ENCODE results near the gene PDCD11. TPM values are rescaled to one million over a fixed set of nuclear protein-coding genes. Genes with fewer than 3 reads are reported as not detected.

The PDCD11 gene
- total and polyA plus RNA-seq, 2 donors (not counting 1 experiment from before 2014, with no cell fraction given), result 10.0 to 34.0 TPM

DNA sequence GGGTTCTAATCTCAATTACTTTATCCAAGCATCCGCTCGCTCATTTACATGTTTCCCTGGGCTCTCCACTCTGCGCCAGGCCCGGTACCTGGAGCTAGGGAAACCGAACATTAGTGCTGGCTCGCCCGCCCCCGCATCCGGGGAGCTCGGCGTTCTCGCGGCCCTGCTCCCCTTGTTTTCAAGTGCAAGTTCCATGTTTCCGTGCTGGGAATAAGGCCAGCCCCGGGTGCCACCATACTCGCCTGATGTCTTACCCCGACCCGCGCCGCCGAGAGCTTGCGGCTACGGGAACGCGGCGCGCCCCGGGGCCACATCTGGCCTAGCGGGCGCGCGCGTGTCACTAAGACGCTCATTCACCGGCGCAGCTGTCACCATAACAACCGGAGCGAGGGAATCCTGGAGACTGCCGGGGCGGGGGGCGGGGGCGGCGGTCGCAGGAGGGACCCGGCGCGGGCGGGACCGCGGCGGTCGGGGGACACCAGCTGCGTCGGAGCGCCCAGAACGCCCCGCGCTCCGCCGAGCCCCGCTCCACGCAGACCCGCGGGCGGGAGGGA, 97.0 kb downstream of the PDCD11 start, which contains the start of gene NEURL1:
TSS of gene NEURL1 (plus strand) at position 344 of the 554 bp plus-strand sequence. CDS start 683 bp downstream, outside the sequence.
- no peaks in the 10 kb centered on the region for H4K20me1 ChIP-seq (ENCODE audit: control insufficient read depth, extremely low read depth, insufficient read depth, low read length)
- TF ChIP-seq, protein P1, sequence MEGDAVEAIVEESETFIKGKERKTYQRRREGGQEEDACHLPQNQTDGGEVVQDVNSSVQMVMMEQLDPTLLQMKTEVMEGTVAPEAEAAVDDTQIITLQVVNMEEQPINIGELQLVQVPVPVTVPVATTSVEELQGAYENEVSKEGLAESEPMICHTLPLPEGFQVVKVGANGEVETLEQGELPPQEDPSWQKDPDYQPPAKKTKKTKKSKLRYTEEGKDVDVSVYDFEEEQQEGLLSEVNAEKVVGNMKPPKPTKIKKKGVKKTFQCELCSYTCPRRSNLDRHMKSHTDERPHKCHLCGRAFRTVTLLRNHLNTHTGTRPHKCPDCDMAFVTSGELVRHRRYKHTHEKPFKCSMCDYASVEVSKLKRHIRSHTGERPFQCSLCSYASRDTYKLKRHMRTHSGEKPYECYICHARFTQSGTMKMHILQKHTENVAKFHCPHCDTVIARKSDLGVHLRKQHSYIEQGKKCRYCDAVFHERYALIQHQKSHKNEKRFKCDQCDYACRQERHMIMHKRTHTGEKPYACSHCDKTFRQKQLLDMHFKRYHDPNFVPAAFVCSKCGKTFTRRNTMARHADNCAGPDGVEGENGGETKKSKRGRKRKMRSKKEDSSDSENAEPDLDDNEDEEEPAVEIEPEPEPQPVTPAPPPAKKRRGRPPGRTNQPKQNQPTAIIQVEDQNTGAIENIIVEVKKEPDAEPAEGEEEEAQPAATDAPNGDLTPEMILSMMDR (conservative IDR thresholded peaks at IDR 0.05 in 1 of 2, IDR thresholded peaks at IDR 0.05 in 1 of 2; ENCODE audit: low read depth in 1 of 2, low read length in 2 of 2), result no peak
- TF ChIP-seq EZH2 (IDR thresholded peaks at IDR 0.05; ENCODE audit: low read length, missing control alignments), result no peak
- no peak within 1 kb of the TSS for H2AFZ ChIP-seq (ENCODE audit: low read length)
- no peaks in the 10 kb centered on the region for H3K79me2 ChIP-seq (ENCODE audit: control insufficient read depth, insufficient read depth, low read length)
- H3K9ac ChIP-seq (ENCODE audit: insufficient read depth, low read length), result peak within 1 kb of the TSS; percentile 13
- H3K4me2 ChIP-seq (ENCODE audit: extremely low read depth, insufficient read depth, low read length), result peak within 1 kb of the TSS; percentile 76
- peak within 1 kb of the TSS in 3 of 4 experiments; percentile 10 to 47 (median 26) for H3K4me3 ChIP-seq (replicated peaks in 1 of 4; ENCODE audit: control extremely low read depth in 1 of 4, insufficient read depth in 1 of 4, low read depth in 3 of 4, low read length in 4 of 4)
- no peak within 1 kb of the TSS for H3K27ac ChIP-seq (ENCODE audit: insufficient read depth, low read length)
- peaks cover 38% of the 10 kb centered on the region for H3K27me3 ChIP-seq (ENCODE audit: control insufficient read depth, insufficient read depth, low read length)
- no peak for DNase-seq (ENCODE audit: low read depth in 2 of 2)
- H3K36me3 ChIP-seq (ENCODE audit: control insufficient read depth, insufficient read depth, low read length), result no peaks in the 10 kb centered on the region
- no peaks in the 10 kb centered on the region for H3K9me3 ChIP-seq (ENCODE audit: control insufficient read depth, insufficient read depth, low read depth, low read length)
- peaks cover 18% of the 10 kb centered on the region for H3K4me1 ChIP-seq (ENCODE audit: control insufficient read depth, extremely low read depth, insufficient read depth, low read length)

DNA sequence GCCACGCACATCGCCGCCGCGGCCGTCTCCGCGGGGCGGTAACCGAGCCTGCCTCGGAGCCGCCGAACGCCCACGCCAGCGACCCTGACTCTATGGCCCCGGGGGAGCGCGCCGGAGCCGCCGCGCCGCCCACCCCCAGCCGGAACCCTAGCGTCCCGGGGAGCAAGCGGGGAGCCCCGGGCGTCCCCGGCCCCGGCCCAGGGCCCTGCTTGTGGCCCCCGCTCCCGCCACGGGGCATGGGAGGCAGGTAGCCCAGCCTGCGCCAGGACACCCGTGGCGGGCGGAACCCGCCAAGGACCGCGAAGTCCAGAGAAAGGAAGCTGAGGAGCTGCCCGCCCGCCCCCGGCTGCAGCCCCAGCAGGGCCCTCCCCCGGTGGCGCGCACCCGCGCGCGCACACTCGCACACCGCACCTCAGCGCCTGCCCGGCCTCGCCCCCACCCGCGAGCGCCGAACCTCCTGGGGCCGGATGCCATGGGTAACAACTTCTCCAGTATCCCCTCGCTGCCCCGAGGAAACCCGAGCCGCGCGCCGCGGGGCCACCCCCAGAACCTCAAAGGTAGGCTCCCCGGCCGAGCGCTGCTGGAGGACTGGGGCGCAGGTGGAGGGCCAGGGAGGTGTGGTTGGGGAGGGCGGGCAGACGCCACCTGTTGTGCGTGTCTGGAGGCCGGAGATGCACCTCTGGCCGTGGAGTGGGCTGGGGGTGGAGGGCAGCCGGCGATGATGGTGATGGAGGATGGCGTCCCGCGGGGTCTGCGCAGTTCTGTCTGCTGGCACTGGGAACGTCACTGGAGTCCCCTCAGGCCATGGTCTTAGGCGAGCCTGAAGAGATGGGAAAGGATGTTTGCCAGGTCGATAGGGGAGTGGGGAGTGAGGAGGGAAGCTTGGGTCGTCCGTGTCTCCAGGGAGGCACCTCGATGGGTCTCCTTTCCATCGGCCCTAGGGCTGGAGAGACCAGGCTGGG, 97.8 kb downstream of the PDCD11 start:
- Histone ChIP-seq H3K27me3 (ENCODE audit: control insufficient read depth, insufficient read depth, low read length) (peaks cover 44% of the 10 kb centered on the region), H2AFZ (ENCODE audit: low read length) (no peak overlapping the region)

More for the DNA sequence above, 97.8 kb downstream of the PDCD11 start:
- no peak for DNase-seq (ENCODE audit: low read depth in 2 of 2)
- peak overlapping the region; percentile 76 for H3K4me2 ChIP-seq (ENCODE audit: extremely low read depth, insufficient read depth, low read length)
- H3K36me3 ChIP-seq (ENCODE audit: control insufficient read depth, insufficient read depth, low read length), result no peaks in the 10 kb centered on the region
- peak; percentile 90 for TF ChIP-seq EZH2 (IDR thresholded peaks at IDR 0.05; ENCODE audit: low read length, missing control alignments)
- TF ChIP-seq, protein P1 (conservative IDR thresholded peaks at IDR 0.05 in 1 of 2, IDR thresholded peaks at IDR 0.05 in 1 of 2; ENCODE audit: low read depth in 1 of 2, low read length in 2 of 2), result no peak
- H4K20me1 ChIP-seq (ENCODE audit: control insufficient read depth, extremely low read depth, insufficient read depth, low read length), result no peaks in the 10 kb centered on the region
- H3K9me3 ChIP-seq (ENCODE audit: control insufficient read depth, insufficient read depth, low read depth, low read length), result no peaks in the 10 kb centered on the region
- no peak overlapping the region for H3K27ac ChIP-seq (ENCODE audit: insufficient read depth, low read length)
- peaks cover 18% of the 10 kb centered on the region for H3K4me1 ChIP-seq (ENCODE audit: control insufficient read depth, extremely low read depth, insufficient read depth, low read length)
- no peaks in the 10 kb centered on the region for H3K79me2 ChIP-seq (ENCODE audit: control insufficient read depth, insufficient read depth, low read length)
- peak overlapping the region; percentile 13 for H3K9ac ChIP-seq (ENCODE audit: insufficient read depth, low read length)
- H3K4me3 ChIP-seq (replicated peaks in 1 of 4; ENCODE audit: control extremely low read depth in 1 of 4, insufficient read depth in 1 of 4, low read depth in 3 of 4, low read length in 4 of 4), result peak overlapping the region in 3 of 4 experiments; percentile 10 to 47 (median 26)
